PC-9 (cell line): ENCODE measurements around the gene SEMA5A.

ENCODE experiments used
- CTCF ChIP-seq: fragments of 200-600 bp; sonication (generic); conservative IDR thresholded peaks from 2 replicates; pipeline ENCODE4 v1.6.1; 2017; ENCODE audit warnings: mixed run types, antibody characterized with exemption, mild to moderate bottlenecking, moderate library complexity
- EZH2 ChIP-seq: fragments of 200-600 bp; sonication (generic); IDR thresholded peaks from 2 replicates; pipeline ENCODE4 v1.8.0; 2017; ENCODE audit warnings: antibody characterized with exemption, low read depth

- TF ChIP-seq CTCF (no peak), EZH2 (no peak)
Observed at GRCh38 chr5:9348401-9348996, 197.4 kb downstream of the SEMA5A start.
